Activated B cell treated with CpG ODN at 0.5 μM for 24 hours (primary cell): ENCODE measurements around the gene DPM2. TPM values are rescaled to one million over a fixed set of nuclear protein-coding genes. Genes with fewer than 3 reads are reported as not detected.

Source experiments
- ATAC-seq: fragments of 200-7000 bp; cut with Tn5 transposase; one replicate; pipeline ENCODE4 v1.10.0; 2021; ENCODE audit warnings: low read depth, mild to moderate bottlenecking, moderate library complexity
- CTCF ChIA-PET: fragments of 350-600 bp; sonication (Branson Sonifier 250); formaldehyde crosslinking; loops from one replicate; lab custom pipeline; 2021; ENCODE audit warnings: antibody characterized with exemption; lab: Charles Lee
- POLR2A ChIA-PET: fragments of 350-600 bp; sonication (Branson Sonifier 250); formaldehyde crosslinking; loops from one replicate; lab custom pipeline; 2021; ENCODE audit warnings: antibody characterized with exemption; lab: Charles Lee
- DNase-seq: peaks from one replicate; pipeline ENCODE4 v3.0.0; 2022
- H3K27ac Mint-ChIP-seq: one replicate; pipeline ENCODE4 v1.8.0; 2020; ENCODE audit warnings: mixed read lengths
- H3K27me3 Mint-ChIP-seq: one replicate; pipeline ENCODE4 v1.8.0; 2021; ENCODE audit warnings: mixed read lengths
- H3K36me3 Mint-ChIP-seq: one replicate; pipeline ENCODE4 v1.8.0; 2021; ENCODE audit warnings: low read depth, mixed read lengths
- H3K4me1 Mint-ChIP-seq: one replicate; pipeline ENCODE4 v1.8.0; 2021; ENCODE audit warnings: mixed read lengths
- H3K4me3 Mint-ChIP-seq: one replicate; pipeline ENCODE4 v1.8.0; 2020; ENCODE audit warnings: mild to moderate bottlenecking, mixed read lengths
- H3K9me3 Mint-ChIP-seq: one replicate; pipeline ENCODE4 v1.8.0; 2020; ENCODE audit warnings: mixed read lengths
- intact Hi-C: fragments of 100-400 bp; cut with micrococcal nuclease; formaldehyde crosslinking; loops from one replicate; pipeline ENCODE4 v1.15.1; 2024
- total RNA-seq: library from RNA; stranded (reverse); gene quantifications from 2 replicates; pipeline ENCODE4 v1.2.3, GENCODE V29; 2022
- TF ChIP-seq, protein P1 (sequence below): fragments of 200-600 bp; IDR thresholded peaks from one replicate; pipeline ENCODE4 v1.8.0; 2022; ENCODE audit warnings: antibody characterized with exemption, mild to moderate bottlenecking

DPM2 gene
- total RNA-seq, 1 donor from 2014 or later, result 50.6 TPM

DNA sequence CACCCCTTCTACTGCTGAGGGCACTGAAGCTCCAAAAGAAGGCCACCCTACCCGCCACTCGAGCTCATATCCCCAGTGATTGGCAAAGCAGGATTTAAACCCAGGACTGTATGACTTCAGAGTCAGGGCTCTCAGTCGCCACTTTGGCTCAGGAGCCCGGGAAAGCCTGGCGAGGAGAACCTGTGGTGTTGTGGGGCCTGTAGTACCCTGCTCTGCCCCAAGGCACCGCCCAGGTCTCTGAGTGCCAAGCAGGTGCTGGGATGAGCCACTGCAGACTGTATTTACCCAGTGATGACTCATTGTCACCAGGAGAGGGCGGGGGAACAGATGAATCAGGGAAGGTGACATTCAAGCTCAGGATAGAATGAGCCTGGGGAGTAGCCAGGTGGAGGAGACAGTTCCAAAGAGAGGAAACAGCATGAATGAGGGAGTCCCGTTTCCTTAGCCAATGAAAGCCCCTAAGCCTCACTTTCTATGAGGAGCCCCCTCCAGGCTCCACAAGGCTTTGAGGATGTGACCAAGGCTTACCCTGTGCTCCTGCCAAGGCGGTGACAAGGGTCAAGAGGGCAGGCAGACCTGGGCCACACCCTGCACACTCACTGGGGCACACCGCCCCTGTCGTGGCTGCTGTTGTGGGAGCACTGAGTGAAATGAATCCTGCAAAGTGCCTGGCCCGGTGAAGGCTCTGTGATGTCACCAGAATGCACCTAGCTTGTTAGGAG, 17.8 kb upstream of the DPM2 start:
- POLR2A ChIA-PET, result interaction anchor here (0.5 to 6.6 kb wide), 15 partner anchors 9 to 173 kb away, joined by 3 to 67 read pairs (median 6); partner anchors contain the start of gene EEIG1
- Mint-ChIP-seq H3K4me1 (peaks cover 61% of the 10 kb centered on the region), H3K36me3 (peaks cover 33% of the 10 kb centered on the region)

DNA sequence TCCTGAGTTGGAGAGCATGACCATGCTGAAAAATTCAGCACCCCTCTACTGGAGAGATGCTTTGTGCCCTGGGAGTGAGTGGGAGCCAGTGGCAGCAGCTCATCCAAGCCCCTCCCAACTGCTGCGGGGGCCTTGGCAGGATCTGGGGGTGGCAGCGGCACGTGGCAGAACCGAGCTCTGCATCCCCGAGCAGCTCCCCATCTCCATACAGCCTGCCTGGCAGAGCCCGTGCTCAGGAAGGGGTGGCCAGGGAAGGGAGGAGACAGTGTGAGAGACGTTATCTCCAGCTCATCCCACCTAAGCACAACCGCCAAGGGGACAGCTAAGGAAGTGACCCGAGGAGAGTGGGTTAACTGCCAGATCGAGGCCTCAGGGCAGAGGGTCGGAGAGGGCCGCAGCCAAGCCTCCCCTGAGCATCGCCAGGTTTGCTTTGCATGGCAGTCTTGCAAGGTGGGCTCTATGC, 17.2 kb upstream of the DPM2 start:
- CTCF ChIA-PET, result interaction anchor here (0.9 to 8.6 kb wide), 14 partner anchors 12 to 163 kb away, joined by 3 to 180 read pairs (median 8); partner anchors contain the start of gene EEIG1
- TF ChIP-seq, protein P1, sequence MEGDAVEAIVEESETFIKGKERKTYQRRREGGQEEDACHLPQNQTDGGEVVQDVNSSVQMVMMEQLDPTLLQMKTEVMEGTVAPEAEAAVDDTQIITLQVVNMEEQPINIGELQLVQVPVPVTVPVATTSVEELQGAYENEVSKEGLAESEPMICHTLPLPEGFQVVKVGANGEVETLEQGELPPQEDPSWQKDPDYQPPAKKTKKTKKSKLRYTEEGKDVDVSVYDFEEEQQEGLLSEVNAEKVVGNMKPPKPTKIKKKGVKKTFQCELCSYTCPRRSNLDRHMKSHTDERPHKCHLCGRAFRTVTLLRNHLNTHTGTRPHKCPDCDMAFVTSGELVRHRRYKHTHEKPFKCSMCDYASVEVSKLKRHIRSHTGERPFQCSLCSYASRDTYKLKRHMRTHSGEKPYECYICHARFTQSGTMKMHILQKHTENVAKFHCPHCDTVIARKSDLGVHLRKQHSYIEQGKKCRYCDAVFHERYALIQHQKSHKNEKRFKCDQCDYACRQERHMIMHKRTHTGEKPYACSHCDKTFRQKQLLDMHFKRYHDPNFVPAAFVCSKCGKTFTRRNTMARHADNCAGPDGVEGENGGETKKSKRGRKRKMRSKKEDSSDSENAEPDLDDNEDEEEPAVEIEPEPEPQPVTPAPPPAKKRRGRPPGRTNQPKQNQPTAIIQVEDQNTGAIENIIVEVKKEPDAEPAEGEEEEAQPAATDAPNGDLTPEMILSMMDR, result no peak
- Mint-ChIP-seq H3K27me3 (no peaks in the 10 kb centered on the region), H3K36me3 (peaks cover 35% of the 10 kb centered on the region), H3K4me1 (peaks cover 58% of the 10 kb centered on the region), H3K9me3 (peaks cover 3% of the 10 kb centered on the region), H3K27ac (peak overlapping the region; percentile 79), H3K4me3 (no peak overlapping the region)
- DNase-seq, result no peak
- intact Hi-C loops, result loop anchor here (1.0 kb wide), 5 partner anchors 12 to 162 kb away; no protein-coding TSS in a partner anchor
- ATAC-seq, result no peak
- POLR2A ChIA-PET, result interaction anchor here (0.5 to 6.6 kb wide), 13 partner anchors 11 to 173 kb away, joined by 3 to 67 read pairs (median 7); partner anchors contain the start of gene EEIG1

More for the DNA sequence above, 17.8 kb upstream of the DPM2 start:
- CTCF ChIA-PET, result interaction anchor here (0.6 to 8.6 kb wide), 16 partner anchors 13 to 162 kb away, joined by 3 to 180 read pairs (median 6); partner anchors contain the start of gene EEIG1
- ATAC-seq (peak; percentile 99), DNase-seq (no peak)
- TF ChIP-seq, protein P1, result no peak
- Mint-ChIP-seq H3K9me3 (peaks cover 3% of the 10 kb centered on the region), H3K4me3 (no peak overlapping the region), H3K27ac (peak overlapping the region; percentile 79), H3K27me3 (no peaks in the 10 kb centered on the region)
- intact Hi-C loops, result loop anchor here (1.0 kb wide), 5 partner anchors 12 to 162 kb away; no protein-coding TSS in a partner anchor

DNA sequence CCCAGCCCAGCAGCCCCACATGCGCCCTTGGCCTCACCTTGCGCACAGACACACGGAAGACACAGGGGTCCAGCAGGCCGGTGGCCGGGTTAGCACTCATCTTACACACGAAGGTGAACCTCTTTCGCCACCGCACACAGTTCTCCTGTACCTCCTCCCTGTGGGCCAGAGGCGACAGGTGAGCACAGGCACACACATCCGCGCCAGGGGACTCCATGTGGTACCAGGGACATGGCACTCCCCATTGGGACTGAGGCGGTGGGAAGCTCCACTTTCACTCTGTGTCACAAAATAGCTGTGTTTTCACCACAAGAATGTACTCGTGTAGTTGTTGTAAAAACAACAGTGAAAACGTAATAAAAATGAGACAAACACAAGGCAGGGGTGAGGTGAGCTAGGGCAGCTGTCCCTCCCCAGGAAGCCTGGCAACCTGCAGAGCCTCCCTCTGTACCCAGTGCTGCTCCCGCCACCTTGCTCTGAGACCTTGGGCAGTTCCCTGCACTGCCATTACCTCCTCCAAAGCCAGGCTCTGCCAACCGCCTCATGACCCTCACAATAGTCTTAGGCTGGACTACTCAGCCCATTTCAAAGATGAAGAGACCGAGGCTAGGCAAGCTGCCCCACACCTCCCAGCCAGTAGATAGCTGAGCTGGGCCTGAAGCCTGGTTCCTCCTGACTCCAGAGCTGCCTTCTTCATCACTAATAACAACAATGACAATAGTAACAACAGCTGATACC, 16.3 kb upstream of the DPM2 start:
- no peak overlapping the region for H3K4me3 Mint-ChIP-seq
- TF ChIP-seq, protein P1, result no peak
- no peaks in the 10 kb centered on the region for H3K27me3 Mint-ChIP-seq
- ChIA-PET POLR2A (interaction anchor here (0.8 to 6.6 kb wide), 6 partner anchors 9 to 79 kb away, joined by 3 to 67 read pairs (median 12); partner anchors contain the start of gene EEIG1), CTCF (interaction anchor here (1.0 to 8.6 kb wide), 9 partner anchors 11 to 164 kb away, joined by 3 to 180 read pairs (median 10); partner anchors contain the start of gene EEIG1)
- H3K9me3 Mint-ChIP-seq, result peaks cover 3% of the 10 kb centered on the region
- H3K4me1 Mint-ChIP-seq, result peaks cover 49% of the 10 kb centered on the region
- ATAC-seq (no peak), DNase-seq (no peak)
- peaks cover 26% of the 10 kb centered on the region for H3K36me3 Mint-ChIP-seq
- H3K27ac Mint-ChIP-seq, result peak overlapping the region; percentile 53
- intact Hi-C loops, result no loop called here

DNA sequence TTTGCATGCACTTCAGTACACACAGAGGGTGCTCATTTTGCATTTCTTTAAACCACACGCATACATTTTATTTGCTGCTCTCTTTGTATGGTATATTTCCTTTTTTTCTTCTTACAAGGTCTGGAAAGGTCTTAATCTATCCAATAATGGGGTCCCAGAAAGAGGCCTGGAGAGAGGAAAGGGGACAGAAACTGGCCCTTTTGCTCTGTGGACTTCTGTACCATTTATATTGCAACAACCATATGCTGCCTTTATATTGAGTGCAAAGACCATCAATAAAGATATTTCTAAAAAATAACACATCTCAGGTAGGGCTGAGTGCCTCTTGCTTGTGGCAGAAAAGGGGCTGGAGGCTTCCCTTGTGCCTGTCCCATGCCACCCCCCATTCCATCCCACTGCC, 15.5 kb upstream of the DPM2 start:
- ChIA-PET CTCF (interaction anchor here (4.3 to 8.6 kb wide), 2 partner anchors 10 to 81 kb away, joined by 35 to 180 read pairs; no protein-coding TSS in a partner anchor), POLR2A (interaction anchor here (0.6 to 6.6 kb wide), 2 partner anchors 80 to 86 kb away, joined by 4 to 67 read pairs; no protein-coding TSS in a partner anchor)
- H3K9me3 Mint-ChIP-seq, result no peaks in the 10 kb centered on the region
- TF ChIP-seq, protein P1, result no peak
- H3K27ac Mint-ChIP-seq, result no peak overlapping the region
- peaks cover 29% of the 10 kb centered on the region for H3K36me3 Mint-ChIP-seq
- H3K27me3 Mint-ChIP-seq, result no peaks in the 10 kb centered on the region
- peaks cover 47% of the 10 kb centered on the region for H3K4me1 Mint-ChIP-seq
- ATAC-seq, result no peak
- intact Hi-C loops, result no loop called here
- DNase-seq, result no peak
- no peak overlapping the region for H3K4me3 Mint-ChIP-seq
